K562 (cell line): Measurements from ENCODE around the gene KRT77.

ENCODE experiments used
- PHF8 ChIP-seq: fragments of 200-600 bp; sonication (generic); IDR thresholded peaks from 2 replicates; pipeline ENCODE4 v1.6.1; 2012; ENCODE audit warnings: mixed run types, mild to moderate bottlenecking, inconsistent platforms, low read length, moderate library complexity, borderline replicate concordance
- PTTG1 ChIP-seq: fragments of 450-650 bp; IDR thresholded peaks from 2 replicates; pipeline ENCODE4 v1.6.1; 2016; ENCODE audit warnings: low read depth, mild to moderate bottlenecking, missing genetic modification characterization, missing compliant biosample characterization
- SIX5 ChIP-seq, 2 experiments: IDR thresholded peaks; 2 replicates each; pipeline ENCODE4 v1.6.1; 2011; ENCODE audit warnings: low read length in 2 of 2, borderline replicate concordance in 1 of 2, low read depth in 1 of 2, mild to moderate bottlenecking in 1 of 2, moderate library complexity in 1 of 2; ENCODE audit not compliant: insufficient read depth in 1 of 2
- ZFP1 ChIP-seq: fragments of 450-650 bp; formaldehyde crosslinking; IDR thresholded peaks from 2 replicates; pipeline ENCODE4 v1.4.0; 2020; ENCODE audit warnings: mild to moderate bottlenecking, mixed read lengths
- TF ChIP-seq, protein P1 (sequence below): sonication (generic); formaldehyde crosslinking; IDR thresholded peaks from 2 replicates; pipeline ENCODE4 v1.8.1; 2023; ENCODE audit warnings: mild to moderate bottlenecking, missing genetic modification reagents
- TF ChIP-seq, protein P2 (sequence below), 3 experiments: IDR thresholded peaks in 2 of 3; conservative IDR thresholded peaks in 1 of 3; 2 replicates each; pipeline ENCODE4 v1.5.1; 2011 to 2012; ENCODE audit warnings: low read length in 3 of 3, mild to moderate bottlenecking in 3 of 3, control low read depth in 2 of 3, improper control_type of control experiment in 1 of 3, inconsistent platforms in 1 of 3, low read depth in 1 of 3, mixed read lengths in 1 of 3, moderate library complexity in 1 of 3; ENCODE audit not compliant: insufficient read depth in 2 of 3
- TF ChIP-seq, protein P3 (sequence below): sonication (generic); formaldehyde crosslinking; IDR thresholded peaks from 2 replicates; pipeline ENCODE4 v1.5.0; 2020; ENCODE audit warnings: missing genetic modification reagents

DNA sequence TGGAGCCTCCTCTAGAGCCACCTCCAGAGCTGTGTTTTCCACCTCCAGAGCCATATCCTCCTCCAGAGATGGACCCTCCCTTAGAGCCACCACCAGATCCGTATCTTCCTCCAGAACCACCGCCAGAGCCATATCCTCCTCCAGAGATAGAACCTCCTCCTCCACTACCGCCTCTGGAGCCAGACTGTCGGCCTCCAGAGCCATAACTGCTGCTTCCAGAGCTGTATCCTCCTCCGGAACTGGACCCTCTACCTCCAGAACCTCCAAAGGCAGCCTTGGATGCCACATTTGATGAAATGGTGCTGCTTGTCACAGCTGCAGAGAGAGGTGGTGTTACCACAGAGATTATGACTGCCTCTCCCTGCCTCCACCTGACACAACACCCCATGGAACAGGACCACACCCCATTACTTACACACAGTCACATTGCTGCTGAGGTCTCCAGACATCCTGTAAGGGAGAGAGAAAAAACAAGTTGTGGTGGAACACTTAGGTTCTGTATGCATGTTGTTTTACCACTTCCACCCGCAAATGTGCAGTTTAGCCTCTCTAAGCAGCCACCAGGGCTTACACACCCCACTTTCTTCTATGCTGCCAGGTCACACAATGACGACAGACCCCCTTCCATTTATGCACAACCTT lies 58.1 kb downstream of the KRT77 start:
- TF ChIP-seq SIX5 (IDR thresholded peaks at IDR 0.05; ENCODE audit: borderline replicate concordance in 1 of 2, insufficient read depth in 1 of 2, low read depth in 1 of 2, low read length in 2 of 2) (no peak), PTTG1 (tag) (no peak), PHF8 (no peak), ZFP1 (CRISPR knock-in tag) (no peak)
- TF ChIP-seq, protein P1, sequence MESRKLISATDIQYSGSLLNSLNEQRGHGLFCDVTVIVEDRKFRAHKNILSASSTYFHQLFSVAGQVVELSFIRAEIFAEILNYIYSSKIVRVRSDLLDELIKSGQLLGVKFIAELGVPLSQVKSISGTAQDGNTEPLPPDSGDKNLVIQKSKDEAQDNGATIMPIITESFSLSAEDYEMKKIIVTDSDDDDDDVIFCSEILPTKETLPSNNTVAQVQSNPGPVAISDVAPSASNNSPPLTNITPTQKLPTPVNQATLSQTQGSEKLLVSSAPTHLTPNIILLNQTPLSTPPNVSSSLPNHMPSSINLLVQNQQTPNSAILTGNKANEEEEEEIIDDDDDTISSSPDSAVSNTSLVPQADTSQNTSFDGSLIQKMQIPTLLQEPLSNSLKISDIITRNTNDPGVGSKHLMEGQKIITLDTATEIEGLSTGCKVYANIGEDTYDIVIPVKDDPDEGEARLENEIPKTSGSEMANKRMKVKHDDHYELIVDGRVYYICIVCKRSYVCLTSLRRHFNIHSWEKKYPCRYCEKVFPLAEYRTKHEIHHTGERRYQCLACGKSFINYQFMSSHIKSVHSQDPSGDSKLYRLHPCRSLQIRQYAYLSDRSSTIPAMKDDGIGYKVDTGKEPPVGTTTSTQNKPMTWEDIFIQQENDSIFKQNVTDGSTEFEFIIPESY (CRISPR knock-in tag) = no peak
- TF ChIP-seq, protein P2, sequence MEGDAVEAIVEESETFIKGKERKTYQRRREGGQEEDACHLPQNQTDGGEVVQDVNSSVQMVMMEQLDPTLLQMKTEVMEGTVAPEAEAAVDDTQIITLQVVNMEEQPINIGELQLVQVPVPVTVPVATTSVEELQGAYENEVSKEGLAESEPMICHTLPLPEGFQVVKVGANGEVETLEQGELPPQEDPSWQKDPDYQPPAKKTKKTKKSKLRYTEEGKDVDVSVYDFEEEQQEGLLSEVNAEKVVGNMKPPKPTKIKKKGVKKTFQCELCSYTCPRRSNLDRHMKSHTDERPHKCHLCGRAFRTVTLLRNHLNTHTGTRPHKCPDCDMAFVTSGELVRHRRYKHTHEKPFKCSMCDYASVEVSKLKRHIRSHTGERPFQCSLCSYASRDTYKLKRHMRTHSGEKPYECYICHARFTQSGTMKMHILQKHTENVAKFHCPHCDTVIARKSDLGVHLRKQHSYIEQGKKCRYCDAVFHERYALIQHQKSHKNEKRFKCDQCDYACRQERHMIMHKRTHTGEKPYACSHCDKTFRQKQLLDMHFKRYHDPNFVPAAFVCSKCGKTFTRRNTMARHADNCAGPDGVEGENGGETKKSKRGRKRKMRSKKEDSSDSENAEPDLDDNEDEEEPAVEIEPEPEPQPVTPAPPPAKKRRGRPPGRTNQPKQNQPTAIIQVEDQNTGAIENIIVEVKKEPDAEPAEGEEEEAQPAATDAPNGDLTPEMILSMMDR (IDR thresholded peaks at IDR 0.05 in 2 of 3, conservative IDR thresholded peaks at IDR 0.05 in 1 of 3; ENCODE audit: insufficient read depth in 2 of 3, low read depth in 1 of 3, low read length in 3 of 3) = no peak
- TF ChIP-seq, protein P3, sequence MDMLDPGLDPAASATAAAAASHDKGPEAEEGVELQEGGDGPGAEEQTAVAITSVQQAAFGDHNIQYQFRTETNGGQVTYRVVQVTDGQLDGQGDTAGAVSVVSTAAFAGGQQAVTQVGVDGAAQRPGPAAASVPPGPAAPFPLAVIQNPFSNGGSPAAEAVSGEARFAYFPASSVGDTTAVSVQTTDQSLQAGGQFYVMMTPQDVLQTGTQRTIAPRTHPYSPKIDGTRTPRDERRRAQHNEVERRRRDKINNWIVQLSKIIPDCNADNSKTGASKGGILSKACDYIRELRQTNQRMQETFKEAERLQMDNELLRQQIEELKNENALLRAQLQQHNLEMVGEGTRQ (CRISPR knock-in tag) = no peak
